K562 (cell line): Measurements from ENCODE around the gene FASTK. TPM values are rescaled to one million over a fixed set of nuclear protein-coding genes. Genes with fewer than 3 reads are reported as not detected.

Experiments
- ARNT ChIP-seq, 2 experiments: fragments of 450-650 bp; IDR thresholded peaks; 2 replicates each; pipeline ENCODE4 v1.6.1; 2016; ENCODE audit warnings: mild to moderate bottlenecking in 1 of 2
- BRD4 ChIP-seq: fragments of 200-600 bp; sonication (generic); IDR thresholded peaks from 2 replicates; pipeline ENCODE4 v1.6.1; 2017; ENCODE audit warnings: inconsistent platforms
- BRD9 ChIP-seq: fragments of 450-650 bp; IDR thresholded peaks from 2 replicates; pipeline ENCODE4 v1.6.1; 2018; ENCODE audit warnings: low read depth; ENCODE audit not compliant: partially characterized antibody
- CC2D1A ChIP-seq: fragments of 450-650 bp; IDR thresholded peaks from 2 replicates; pipeline ENCODE4 v1.6.1; 2017; ENCODE audit warnings: mild to moderate bottlenecking
- DPF2 ChIP-seq: fragments of 450-650 bp; IDR thresholded peaks from 2 replicates; pipeline ENCODE4 v1.6.1; 2016
- ETV5 ChIP-seq: sonication (generic); formaldehyde crosslinking; IDR thresholded peaks from 2 replicates; pipeline ENCODE4 v1.4.0; 2020; ENCODE audit warnings: low read depth, mild to moderate bottlenecking, missing genetic modification reagents
- IRF2 ChIP-seq: sonication (generic); formaldehyde crosslinking; IDR thresholded peaks from 2 replicates; pipeline ENCODE4 v1.8.1; 2022; ENCODE audit warnings: mild to moderate bottlenecking, missing genetic modification reagents
- POLR3A ChIP-seq: IDR thresholded peaks from 2 replicates; pipeline ENCODE4 v1.6.1; 2011; ENCODE audit warnings: borderline replicate concordance, mild to moderate bottlenecking, moderate library complexity; ENCODE audit not compliant: insufficient read length, insufficient read depth; ENCODE audit errors: extremely low read depth
- RBM22 ChIP-seq: fragments of 200-400 bp; formaldehyde crosslinking; IDR thresholded peaks from 2 replicates; pipeline ENCODE4 v1.6.1; 2018; ENCODE audit warnings: low read length, low read depth; ENCODE audit not compliant: poor library complexity, severe bottlenecking
- SIRT6 ChIP-seq: IDR thresholded peaks from one replicate; pipeline ENCODE4 v1.6.1; 2012; ENCODE audit warnings: low read depth, mild to moderate bottlenecking, control low read depth, inconsistent platforms, low read length, moderate library complexity
- ZNF140 ChIP-seq: fragments of 250-450 bp; sonication (Bioruptor Pico); IDR thresholded peaks from 2 replicates; pipeline ENCODE4 v1.8.0; 2021; ENCODE audit warnings: moderate library complexity, mild to moderate bottlenecking, inconsistent platforms
- ZNF445 ChIP-seq: fragments of 250-450 bp; sonication (Bioruptor Pico); IDR thresholded peaks from 2 replicates; pipeline ENCODE4 v1.4.0; 2020; ENCODE audit warnings: low read depth, mild to moderate bottlenecking, moderate library complexity
- ZNF589 ChIP-seq: fragments of 200-800 bp; sonication (Bioruptor generic); IDR thresholded peaks from 2 replicates; pipeline ENCODE4 v1.6.1; 2016; ENCODE audit warnings: low read depth, missing genetic modification characterization, missing compliant biosample characterization
- polyA plus RNA-seq, 8 experiments: library from polyadenylated mRNA; depleted of rRNA in 4 of 8; stranded (reverse) in 5 of 8; unstranded in 3 of 8; fragments of >200 nt; fragmentation: Nextera tagmentation in 2 of 8; fragmentation: Illumina TruSeq in 1 of 8; extraction: Ambion mirVana in 2 of 8; extraction: Trizol in 1 of 8; gene quantifications; 2 replicates each; pipeline versions ENCODE4 v1.2.1 to v1.2.3, GENCODE V29; 2011 to 2014; ENCODE audit warnings: inconsistent platforms in 1 of 8, missing spikeins in 1 of 8
- total RNA-seq, 7 experiments: library from RNA; depleted of rRNA in 6 of 7; stranded (reverse); fragments of >200 nt in 6 of 7; fragmentation: Illumina TruSeq in 2 of 7; extraction: Trizol in 2 of 7; gene quantifications; 2 replicates each; pipeline versions ENCODE4 v1.2.1 to v1.2.3, GENCODE V29; 2011 to 2021; ENCODE audit warnings: low replicate concordance in 1 of 7
- TF ChIP-seq, protein P1 (sequence below): fragments of 250-450 bp; sonication (Bioruptor Pico); IDR thresholded peaks from 2 replicates; pipeline ENCODE4 v1.4.0; 2020; ENCODE audit warnings: mild to moderate bottlenecking, moderate library complexity
- TF ChIP-seq, protein P2 (sequence below): IDR thresholded peaks from 2 replicates; pipeline ENCODE4 v1.6.1; 2011; ENCODE audit not compliant: insufficient read length; ENCODE audit errors: extremely low read depth
- TF ChIP-seq, protein P3 (sequence below): sonication (generic); formaldehyde crosslinking; IDR thresholded peaks from 2 replicates; pipeline ENCODE4 v1.8.1; 2023; ENCODE audit warnings: mild to moderate bottlenecking, missing genetic modification reagents
- TF ChIP-seq, protein P4 (sequence below): fragments of 450-650 bp; IDR thresholded peaks from 2 replicates; pipeline ENCODE4 v1.6.1; 2017; ENCODE audit warnings: antibody characterized with exemption
- TF ChIP-seq, protein P5 (sequence below): sonication (generic); formaldehyde crosslinking; IDR thresholded peaks from 2 replicates; pipeline ENCODE4 v1.8.0; 2022; ENCODE audit warnings: mild to moderate bottlenecking, missing genetic modification reagents

The FASTK gene
- total and polyA plus RNA-seq, 9 of the 15 experiments (the other 6 are each of a cell fraction or from before 2014, with no cell fraction given) = 0.51 to 150 (median 48.2) TPM

DNA sequence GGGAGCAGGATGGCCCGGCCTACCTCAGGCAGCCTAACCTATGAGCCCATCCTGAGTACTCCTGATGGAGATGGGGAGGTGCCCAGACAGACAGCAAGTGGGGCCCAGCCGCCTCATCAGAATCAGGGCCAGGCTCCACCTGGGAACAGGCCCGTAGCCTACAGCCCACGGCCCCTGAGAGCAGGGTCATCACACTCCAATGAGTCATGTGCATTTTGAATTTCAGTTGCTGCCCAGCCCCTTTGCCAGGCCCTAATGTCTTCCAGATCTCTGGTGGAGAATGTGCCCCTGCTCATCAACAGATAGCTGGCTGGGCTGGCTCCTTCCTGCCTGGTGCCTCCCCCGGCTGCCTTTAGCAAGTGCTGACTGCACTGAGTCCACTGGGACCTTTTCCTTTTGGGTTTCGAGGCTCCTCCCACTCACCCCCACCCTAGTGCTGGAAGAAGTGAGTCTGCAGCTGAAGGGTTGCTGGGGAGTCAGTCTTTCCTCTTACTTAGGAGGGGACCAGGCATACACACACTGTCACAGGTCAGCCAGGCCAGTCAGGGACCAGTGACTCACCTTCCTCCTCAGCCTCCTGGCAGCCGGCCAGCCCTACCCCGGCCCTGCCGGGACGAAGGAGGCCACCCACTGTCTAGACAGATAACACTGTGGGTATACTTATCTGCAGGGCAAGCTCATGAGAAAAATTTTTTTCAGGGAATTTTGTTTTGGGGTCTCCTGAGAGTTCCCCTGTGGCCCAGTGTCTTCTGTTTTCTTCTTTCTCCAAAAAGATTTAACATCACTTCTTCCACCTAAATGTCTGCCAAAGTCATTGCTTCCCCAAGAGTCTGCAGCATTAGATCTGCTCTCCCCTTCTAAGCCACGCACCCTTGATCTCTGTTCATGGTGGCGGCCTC is 41.4 kb downstream of the FASTK start (continued):
- TF ChIP-seq, protein P1, sequence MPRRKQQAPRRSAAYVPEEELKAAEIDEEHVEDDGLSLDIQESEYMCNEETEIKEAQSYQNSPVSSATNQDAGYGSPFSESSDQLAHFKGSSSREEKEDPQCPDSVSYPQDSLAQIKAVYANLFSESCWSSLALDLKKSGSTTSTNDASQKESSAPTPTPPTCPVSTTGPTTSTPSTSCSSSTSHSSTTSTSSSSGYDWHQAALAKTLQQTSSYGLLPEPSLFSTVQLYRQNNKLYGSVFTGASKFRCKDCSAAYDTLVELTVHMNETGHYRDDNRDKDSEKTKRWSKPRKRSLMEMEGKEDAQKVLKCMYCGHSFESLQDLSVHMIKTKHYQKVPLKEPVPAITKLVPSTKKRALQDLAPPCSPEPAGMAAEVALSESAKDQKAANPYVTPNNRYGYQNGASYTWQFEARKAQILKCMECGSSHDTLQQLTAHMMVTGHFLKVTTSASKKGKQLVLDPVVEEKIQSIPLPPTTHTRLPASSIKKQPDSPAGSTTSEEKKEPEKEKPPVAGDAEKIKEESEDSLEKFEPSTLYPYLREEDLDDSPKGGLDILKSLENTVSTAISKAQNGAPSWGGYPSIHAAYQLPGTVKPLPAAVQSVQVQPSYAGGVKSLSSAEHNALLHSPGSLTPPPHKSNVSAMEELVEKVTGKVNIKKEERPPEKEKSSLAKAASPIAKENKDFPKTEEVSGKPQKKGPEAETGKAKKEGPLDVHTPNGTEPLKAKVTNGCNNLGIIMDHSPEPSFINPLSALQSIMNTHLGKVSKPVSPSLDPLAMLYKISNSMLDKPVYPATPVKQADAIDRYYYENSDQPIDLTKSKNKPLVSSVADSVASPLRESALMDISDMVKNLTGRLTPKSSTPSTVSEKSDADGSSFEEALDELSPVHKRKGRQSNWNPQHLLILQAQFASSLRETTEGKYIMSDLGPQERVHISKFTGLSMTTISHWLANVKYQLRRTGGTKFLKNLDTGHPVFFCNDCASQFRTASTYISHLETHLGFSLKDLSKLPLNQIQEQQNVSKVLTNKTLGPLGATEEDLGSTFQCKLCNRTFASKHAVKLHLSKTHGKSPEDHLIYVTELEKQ = no peak
- TF ChIP-seq DPF2 = peak; percentile 100
- no peak for TF ChIP-seq ZNF140
- no peak for TF ChIP-seq POLR3A
- TF ChIP-seq IRF2 (CRISPR knock-in tag) = no peak
- TF ChIP-seq ZNF445 = no peak
- no peak for TF ChIP-seq SIRT6
- peak; percentile 69 to 85; a peak in 3 of 4 replicates for TF ChIP-seq ARNT (IDR thresholded peaks at IDR 0.05)
- TF ChIP-seq RBM22 = no peak
- TF ChIP-seq BRD9 = peak; percentile 49
- TF ChIP-seq, protein P2, sequence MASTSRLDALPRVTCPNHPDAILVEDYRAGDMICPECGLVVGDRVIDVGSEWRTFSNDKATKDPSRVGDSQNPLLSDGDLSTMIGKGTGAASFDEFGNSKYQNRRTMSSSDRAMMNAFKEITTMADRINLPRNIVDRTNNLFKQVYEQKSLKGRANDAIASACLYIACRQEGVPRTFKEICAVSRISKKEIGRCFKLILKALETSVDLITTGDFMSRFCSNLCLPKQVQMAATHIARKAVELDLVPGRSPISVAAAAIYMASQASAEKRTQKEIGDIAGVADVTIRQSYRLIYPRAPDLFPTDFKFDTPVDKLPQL = no peak
- TF ChIP-seq BRD4 = no peak
- TF ChIP-seq CC2D1A = no peak
- TF ChIP-seq ZNF589 (CRISPR knock-in tag) = no peak; the same call in 1 of the 2 replicates
- TF ChIP-seq, protein P3, sequence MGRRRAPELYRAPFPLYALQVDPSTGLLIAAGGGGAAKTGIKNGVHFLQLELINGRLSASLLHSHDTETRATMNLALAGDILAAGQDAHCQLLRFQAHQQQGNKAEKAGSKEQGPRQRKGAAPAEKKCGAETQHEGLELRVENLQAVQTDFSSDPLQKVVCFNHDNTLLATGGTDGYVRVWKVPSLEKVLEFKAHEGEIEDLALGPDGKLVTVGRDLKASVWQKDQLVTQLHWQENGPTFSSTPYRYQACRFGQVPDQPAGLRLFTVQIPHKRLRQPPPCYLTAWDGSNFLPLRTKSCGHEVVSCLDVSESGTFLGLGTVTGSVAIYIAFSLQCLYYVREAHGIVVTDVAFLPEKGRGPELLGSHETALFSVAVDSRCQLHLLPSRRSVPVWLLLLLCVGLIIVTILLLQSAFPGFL (CRISPR knock-in tag) = peak; percentile 88; the same call in 1 of the 2 replicates
- TF ChIP-seq, protein P4, sequence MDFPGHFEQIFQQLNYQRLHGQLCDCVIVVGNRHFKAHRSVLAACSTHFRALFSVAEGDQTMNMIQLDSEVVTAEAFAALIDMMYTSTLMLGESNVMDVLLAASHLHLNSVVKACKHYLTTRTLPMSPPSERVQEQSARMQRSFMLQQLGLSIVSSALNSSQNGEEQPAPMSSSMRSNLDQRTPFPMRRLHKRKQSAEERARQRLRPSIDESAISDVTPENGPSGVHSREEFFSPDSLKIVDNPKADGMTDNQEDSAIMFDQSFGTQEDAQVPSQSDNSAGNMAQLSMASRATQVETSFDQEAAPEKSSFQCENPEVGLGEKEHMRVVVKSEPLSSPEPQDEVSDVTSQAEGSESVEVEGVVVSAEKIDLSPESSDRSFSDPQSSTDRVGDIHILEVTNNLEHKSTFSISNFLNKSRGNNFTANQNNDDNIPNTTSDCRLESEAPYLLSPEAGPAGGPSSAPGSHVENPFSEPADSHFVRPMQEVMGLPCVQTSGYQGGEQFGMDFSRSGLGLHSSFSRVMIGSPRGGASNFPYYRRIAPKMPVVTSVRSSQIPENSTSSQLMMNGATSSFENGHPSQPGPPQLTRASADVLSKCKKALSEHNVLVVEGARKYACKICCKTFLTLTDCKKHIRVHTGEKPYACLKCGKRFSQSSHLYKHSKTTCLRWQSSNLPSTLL = no peak
- TF ChIP-seq ETV5 (CRISPR knock-in tag) = no peak
- TF ChIP-seq, protein P5, sequence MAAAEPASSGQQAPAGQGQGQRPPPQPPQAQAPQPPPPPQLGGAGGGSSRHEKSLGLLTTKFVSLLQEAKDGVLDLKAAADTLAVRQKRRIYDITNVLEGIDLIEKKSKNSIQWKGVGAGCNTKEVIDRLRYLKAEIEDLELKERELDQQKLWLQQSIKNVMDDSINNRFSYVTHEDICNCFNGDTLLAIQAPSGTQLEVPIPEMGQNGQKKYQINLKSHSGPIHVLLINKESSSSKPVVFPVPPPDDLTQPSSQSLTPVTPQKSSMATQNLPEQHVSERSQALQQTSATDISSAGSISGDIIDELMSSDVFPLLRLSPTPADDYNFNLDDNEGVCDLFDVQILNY (CRISPR knock-in tag) = no peak
